Breast epithelium (tissue), 3 donors: ENCODE results near the gene POLR2E.

Source experiments
- POLR2A ChIP-seq: fragments of 450-650 bp; IDR thresholded peaks from one replicate; pipeline ENCODE4 v1.6.1; 2016; ENCODE audit warnings: antibody characterized with exemption, mild to moderate bottlenecking, moderate library complexity
- POLR2AphosphoS5 ChIP-seq, 3 donors: sonication (generic); formaldehyde crosslinking; IDR thresholded peaks; one replicate each; pipeline ENCODE4 v1.6.1; 2017; ENCODE audit warnings: antibody characterized with exemption in 3 of 3
- TF ChIP-seq, protein P1 (sequence below), 3 donors: fragments of 450-650 bp; IDR thresholded peaks; one replicate each; pipeline ENCODE4 v1.5.1; 2016 to 2017; ENCODE audit warnings: antibody characterized with exemption in 3 of 3, mild to moderate bottlenecking in 3 of 3, moderate library complexity in 3 of 3

DNA sequence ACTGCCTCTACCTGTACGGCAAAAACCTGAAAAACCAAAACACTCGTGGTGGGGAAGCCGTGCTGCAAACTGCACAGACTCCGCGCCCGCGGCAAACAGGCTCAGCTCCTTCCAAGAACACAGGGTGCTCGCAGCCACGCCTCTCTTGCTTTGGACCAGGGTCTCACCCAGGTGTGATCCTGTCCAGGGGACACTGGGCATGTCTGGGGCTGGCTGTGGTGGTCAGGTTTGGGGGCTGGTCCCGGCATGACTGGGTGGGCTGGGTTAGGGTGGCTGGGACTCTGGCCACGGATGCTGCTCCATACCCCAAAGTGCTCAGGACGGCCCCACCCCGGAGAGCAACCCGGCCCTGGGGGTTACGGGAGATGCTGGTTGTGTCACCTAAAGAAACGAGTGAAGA, 22.5 kb upstream of the POLR2E start:
- TF ChIP-seq, protein P1, sequence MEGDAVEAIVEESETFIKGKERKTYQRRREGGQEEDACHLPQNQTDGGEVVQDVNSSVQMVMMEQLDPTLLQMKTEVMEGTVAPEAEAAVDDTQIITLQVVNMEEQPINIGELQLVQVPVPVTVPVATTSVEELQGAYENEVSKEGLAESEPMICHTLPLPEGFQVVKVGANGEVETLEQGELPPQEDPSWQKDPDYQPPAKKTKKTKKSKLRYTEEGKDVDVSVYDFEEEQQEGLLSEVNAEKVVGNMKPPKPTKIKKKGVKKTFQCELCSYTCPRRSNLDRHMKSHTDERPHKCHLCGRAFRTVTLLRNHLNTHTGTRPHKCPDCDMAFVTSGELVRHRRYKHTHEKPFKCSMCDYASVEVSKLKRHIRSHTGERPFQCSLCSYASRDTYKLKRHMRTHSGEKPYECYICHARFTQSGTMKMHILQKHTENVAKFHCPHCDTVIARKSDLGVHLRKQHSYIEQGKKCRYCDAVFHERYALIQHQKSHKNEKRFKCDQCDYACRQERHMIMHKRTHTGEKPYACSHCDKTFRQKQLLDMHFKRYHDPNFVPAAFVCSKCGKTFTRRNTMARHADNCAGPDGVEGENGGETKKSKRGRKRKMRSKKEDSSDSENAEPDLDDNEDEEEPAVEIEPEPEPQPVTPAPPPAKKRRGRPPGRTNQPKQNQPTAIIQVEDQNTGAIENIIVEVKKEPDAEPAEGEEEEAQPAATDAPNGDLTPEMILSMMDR (IDR thresholded peaks at IDR 0.05): no peak
- TF ChIP-seq POLR2AphosphoS5 (IDR thresholded peaks at IDR 0.05) (no peak), POLR2A (no peak)
